Measurements from ENCODE around the gene SLC4A9. TPM values are rescaled to one million over a fixed set of nuclear protein-coding genes. Genes with fewer than 3 reads are reported as not detected.

The SLC4A9 gene
- total and polyA plus RNA-seq, 8 donors, result 0.30 TPM; not detected in 7

DNA sequence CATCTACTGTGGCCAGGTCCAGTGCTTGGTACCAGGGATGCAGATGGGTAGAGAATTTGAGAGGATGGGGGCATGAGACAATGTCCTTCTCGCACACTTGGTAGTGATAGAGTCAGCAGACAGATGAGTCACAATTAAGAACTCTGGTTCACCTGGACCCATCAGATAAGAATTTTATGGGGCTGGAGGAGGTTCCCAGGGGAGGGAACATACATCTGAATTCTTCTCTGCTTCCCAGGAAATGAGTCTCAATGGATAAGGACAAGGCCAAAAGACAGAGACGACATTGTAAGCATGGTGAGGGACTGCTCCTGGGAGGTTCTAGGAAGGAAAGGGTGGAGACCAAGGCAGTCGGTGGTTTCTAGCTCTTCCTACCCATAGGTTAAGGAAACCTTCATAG, 5.3 kb downstream of the SLC4A9 start:
- H3K36me3 ChIP-seq, result no peaks in the 10 kb centered on the region
- 65 to 78% (median 72%) methylated on average over 3 of the region's 3 CpGs for WGBS, 5 donors
- no peaks in the 10 kb centered on the region for H3K9me3 ChIP-seq
- no peak overlapping the region for H3K27ac ChIP-seq
- TF ChIP-seq EP300 (IDR thresholded peaks at IDR 0.05) (no peak), POLR2AphosphoS5 (IDR thresholded peaks at IDR 0.05) (no peak), POLR2A (IDR thresholded peaks at IDR 0.05) (no peak)
- TF ChIP-seq, protein P1, sequence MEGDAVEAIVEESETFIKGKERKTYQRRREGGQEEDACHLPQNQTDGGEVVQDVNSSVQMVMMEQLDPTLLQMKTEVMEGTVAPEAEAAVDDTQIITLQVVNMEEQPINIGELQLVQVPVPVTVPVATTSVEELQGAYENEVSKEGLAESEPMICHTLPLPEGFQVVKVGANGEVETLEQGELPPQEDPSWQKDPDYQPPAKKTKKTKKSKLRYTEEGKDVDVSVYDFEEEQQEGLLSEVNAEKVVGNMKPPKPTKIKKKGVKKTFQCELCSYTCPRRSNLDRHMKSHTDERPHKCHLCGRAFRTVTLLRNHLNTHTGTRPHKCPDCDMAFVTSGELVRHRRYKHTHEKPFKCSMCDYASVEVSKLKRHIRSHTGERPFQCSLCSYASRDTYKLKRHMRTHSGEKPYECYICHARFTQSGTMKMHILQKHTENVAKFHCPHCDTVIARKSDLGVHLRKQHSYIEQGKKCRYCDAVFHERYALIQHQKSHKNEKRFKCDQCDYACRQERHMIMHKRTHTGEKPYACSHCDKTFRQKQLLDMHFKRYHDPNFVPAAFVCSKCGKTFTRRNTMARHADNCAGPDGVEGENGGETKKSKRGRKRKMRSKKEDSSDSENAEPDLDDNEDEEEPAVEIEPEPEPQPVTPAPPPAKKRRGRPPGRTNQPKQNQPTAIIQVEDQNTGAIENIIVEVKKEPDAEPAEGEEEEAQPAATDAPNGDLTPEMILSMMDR (IDR thresholded peaks at IDR 0.05), result no peak
- no peaks in the 10 kb centered on the region for H3K27me3 ChIP-seq
- no peak overlapping the region for H3K4me3 ChIP-seq
- DNase-seq, result no peak
- intact Hi-C loops (cut with DNase I; ENCODE audit: low total_unique reads), result no loop called here
- peaks cover 6 to 10% (median 7%) of the 10 kb centered on the region in 4 donors for H3K4me1 ChIP-seq

DNA sequence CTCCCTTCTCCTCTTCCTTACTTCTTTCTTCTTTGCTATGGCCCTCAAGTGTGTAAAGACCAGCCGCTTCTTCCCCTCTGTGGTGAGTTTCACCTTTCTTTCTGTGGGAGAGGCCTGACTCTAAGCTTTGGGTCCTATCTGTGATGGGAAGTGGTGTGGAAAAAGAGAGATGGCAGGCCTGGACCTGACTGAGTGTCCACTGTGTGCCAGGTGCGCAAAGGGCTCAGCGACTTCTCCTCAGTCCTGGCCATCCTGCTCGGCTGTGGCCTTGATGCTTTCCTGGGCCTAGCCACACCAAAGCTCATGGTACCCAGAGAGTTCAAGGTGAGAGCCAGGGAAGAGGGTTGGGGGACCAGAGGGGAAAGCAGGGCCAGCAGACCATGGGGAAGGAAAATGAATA, 5.9 kb downstream of the SLC4A9 start:
- intact Hi-C loops (cut with DNase I; ENCODE audit: low total_unique reads), result no loop called here
- no peak for DNase-seq
- no peak overlapping the region for H3K27ac ChIP-seq
- H3K9me3 ChIP-seq, result no peaks in the 10 kb centered on the region
- TF ChIP-seq EP300 (IDR thresholded peaks at IDR 0.05) (no peak), POLR2AphosphoS5 (IDR thresholded peaks at IDR 0.05) (no peak), POLR2A (IDR thresholded peaks at IDR 0.05) (no peak)
- TF ChIP-seq, protein P1 (IDR thresholded peaks at IDR 0.05), result no peak
- no peak overlapping the region for H3K4me3 ChIP-seq
- 88 to 99% (median 96%) methylated on average over 4 of the region's 4 CpGs for WGBS, 5 donors
- H3K4me1 ChIP-seq, result peaks cover 6 to 10% (median 7%) of the 10 kb centered on the region in 4 donors
- H3K36me3 ChIP-seq, result no peaks in the 10 kb centered on the region
- H3K27me3 ChIP-seq, result no peaks in the 10 kb centered on the region

GRCh38 chr5:140366589-140367255, 6.7 kb downstream of the SLC4A9 start:
- no peak overlapping the region for H3K4me3 ChIP-seq
- H3K27me3 ChIP-seq, result no peaks in the 10 kb centered on the region
- TF ChIP-seq, protein P1 (IDR thresholded peaks at IDR 0.05), result no peak
- TF ChIP-seq EP300 (IDR thresholded peaks at IDR 0.05), result no peak
- TF ChIP-seq POLR2AphosphoS5 (IDR thresholded peaks at IDR 0.05), result no peak
- no peak for TF ChIP-seq POLR2A (IDR thresholded peaks at IDR 0.05)
- H3K4me1 ChIP-seq, result peaks cover 6 to 10% (median 7%) of the 10 kb centered on the region in 4 donors
- intact Hi-C loops (cut with DNase I; ENCODE audit: low total_unique reads), result no loop called here
- H3K27ac ChIP-seq, result no peak overlapping the region
- no peak for DNase-seq
- no peaks in the 10 kb centered on the region for H3K9me3 ChIP-seq
- no peaks in the 10 kb centered on the region for H3K36me3 ChIP-seq
- 65 to 72% (median 68%) methylated on average over 7 of the region's 7 CpGs for WGBS, 5 donors

GRCh38 chr5:140367256-140368013, 7.4 kb downstream of the SLC4A9 start:
- H3K27ac ChIP-seq, result no peak overlapping the region
- peaks cover 6 to 13% (median 8%) of the 10 kb centered on the region in 4 donors for H3K4me1 ChIP-seq
- H3K4me3 ChIP-seq, result no peak overlapping the region
- H3K9me3 ChIP-seq, result no peaks in the 10 kb centered on the region
- no peaks in the 10 kb centered on the region for H3K36me3 ChIP-seq
- intact Hi-C loops (cut with DNase I; ENCODE audit: low total_unique reads), result no loop called here
- TF ChIP-seq POLR2A (IDR thresholded peaks at IDR 0.05), result no peak
- no peak for TF ChIP-seq POLR2AphosphoS5 (IDR thresholded peaks at IDR 0.05)
- TF ChIP-seq, protein P1 (IDR thresholded peaks at IDR 0.05), result no peak
- TF ChIP-seq EP300 (IDR thresholded peaks at IDR 0.05), result no peak
- H3K27me3 ChIP-seq, result no peaks in the 10 kb centered on the region
- DNase-seq, result no peak
- WGBS, 5 donors, result 88 to 97% (median 94%) methylated on average over 8 of the region's 8 CpGs
